ENCODE measurements around the gene WNT1. TPM values are rescaled to one million over a fixed set of nuclear protein-coding genes. Genes with fewer than 3 reads are reported as not detected.

Gene WNT1
- total and polyA plus RNA-seq, 2 donors (not counting 1 experiment from before 2014, with no cell fraction given) = not detected

DNA sequence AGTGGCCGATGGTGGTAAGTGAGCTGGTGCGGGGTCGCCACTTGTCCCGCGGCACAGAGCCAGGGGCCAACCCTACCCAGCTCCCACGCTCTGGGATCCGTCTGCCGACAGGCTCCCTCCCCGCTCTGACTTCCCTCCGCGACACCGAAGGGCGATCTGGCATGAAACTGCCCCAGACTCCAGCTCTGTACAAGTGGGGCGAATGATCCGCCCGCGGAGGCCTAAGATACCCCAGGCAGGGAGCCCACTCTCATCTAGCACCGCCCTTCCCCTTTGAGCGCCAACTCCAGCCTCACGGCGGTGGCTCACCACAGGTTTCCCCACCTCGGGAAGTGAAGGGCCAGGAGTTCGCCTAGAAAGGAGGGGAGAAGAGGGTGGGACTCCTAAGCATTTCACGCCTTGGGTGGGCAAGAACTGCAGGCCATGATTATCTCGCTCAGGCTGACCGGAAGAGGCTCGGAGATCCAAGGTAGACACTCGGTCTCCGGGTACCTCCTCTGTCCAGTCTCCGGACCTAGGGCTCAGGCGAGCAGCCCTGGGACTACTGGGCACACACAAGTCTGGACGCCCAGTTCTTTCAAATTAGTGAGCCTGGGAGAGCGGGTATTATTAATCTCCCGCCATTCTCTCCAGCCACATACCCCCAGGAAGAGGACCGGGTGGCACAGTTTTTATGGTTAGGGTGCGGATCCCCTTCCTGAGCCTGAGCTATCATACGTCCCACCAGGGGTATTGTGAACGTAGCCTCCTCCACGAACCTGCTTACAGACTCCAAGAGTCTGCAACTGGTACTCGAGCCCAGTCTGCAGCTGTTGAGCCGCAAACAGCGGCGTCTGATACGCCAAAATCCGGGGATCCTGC is 849 bp downstream of the WNT1 start:
- no peaks in the 10 kb centered on the region for H3K79me2 ChIP-seq (ENCODE audit: control insufficient read depth, insufficient read depth, low read length)
- H3K9ac ChIP-seq (ENCODE audit: insufficient read depth, low read length) = no peak overlapping the region
- peak; percentile 92 for TF ChIP-seq EZH2 (IDR thresholded peaks at IDR 0.05; ENCODE audit: low read length, missing control alignments)
- no peak for TF ChIP-seq CTCF (conservative IDR thresholded peaks at IDR 0.05 in 1 of 2, IDR thresholded peaks at IDR 0.05 in 1 of 2; ENCODE audit: low read depth in 1 of 2, low read length in 2 of 2)
- H3K4me1 ChIP-seq (ENCODE audit: control insufficient read depth, extremely low read depth, insufficient read depth, low read length) = peaks cover 2% of the 10 kb centered on the region
- H4K20me1 ChIP-seq (ENCODE audit: control insufficient read depth, extremely low read depth, insufficient read depth, low read length) = no peaks in the 10 kb centered on the region
- no peak overlapping the region for H2AFZ ChIP-seq (ENCODE audit: low read length)
- no peak for DNase-seq (ENCODE audit: low read depth in 2 of 2)
- H3K9me3 ChIP-seq (ENCODE audit: control insufficient read depth, insufficient read depth, low read depth, low read length) = no peaks in the 10 kb centered on the region
- no peak overlapping the region for H3K27ac ChIP-seq (ENCODE audit: insufficient read depth, low read length)
- no peak overlapping the region for H3K4me2 ChIP-seq (ENCODE audit: extremely low read depth, insufficient read depth, low read length)
- peaks cover 74% of the 10 kb centered on the region for H3K27me3 ChIP-seq (ENCODE audit: control insufficient read depth, insufficient read depth, low read length)
- H3K36me3 ChIP-seq (ENCODE audit: control insufficient read depth, insufficient read depth, low read length) = no peaks in the 10 kb centered on the region
- peak overlapping the region in 1 of 4 experiments; percentile 4 for H3K4me3 ChIP-seq (replicated peaks in 1 of 4; ENCODE audit: control extremely low read depth in 1 of 4, insufficient read depth in 1 of 4, low read depth in 3 of 4, low read length in 4 of 4)

DNA sequence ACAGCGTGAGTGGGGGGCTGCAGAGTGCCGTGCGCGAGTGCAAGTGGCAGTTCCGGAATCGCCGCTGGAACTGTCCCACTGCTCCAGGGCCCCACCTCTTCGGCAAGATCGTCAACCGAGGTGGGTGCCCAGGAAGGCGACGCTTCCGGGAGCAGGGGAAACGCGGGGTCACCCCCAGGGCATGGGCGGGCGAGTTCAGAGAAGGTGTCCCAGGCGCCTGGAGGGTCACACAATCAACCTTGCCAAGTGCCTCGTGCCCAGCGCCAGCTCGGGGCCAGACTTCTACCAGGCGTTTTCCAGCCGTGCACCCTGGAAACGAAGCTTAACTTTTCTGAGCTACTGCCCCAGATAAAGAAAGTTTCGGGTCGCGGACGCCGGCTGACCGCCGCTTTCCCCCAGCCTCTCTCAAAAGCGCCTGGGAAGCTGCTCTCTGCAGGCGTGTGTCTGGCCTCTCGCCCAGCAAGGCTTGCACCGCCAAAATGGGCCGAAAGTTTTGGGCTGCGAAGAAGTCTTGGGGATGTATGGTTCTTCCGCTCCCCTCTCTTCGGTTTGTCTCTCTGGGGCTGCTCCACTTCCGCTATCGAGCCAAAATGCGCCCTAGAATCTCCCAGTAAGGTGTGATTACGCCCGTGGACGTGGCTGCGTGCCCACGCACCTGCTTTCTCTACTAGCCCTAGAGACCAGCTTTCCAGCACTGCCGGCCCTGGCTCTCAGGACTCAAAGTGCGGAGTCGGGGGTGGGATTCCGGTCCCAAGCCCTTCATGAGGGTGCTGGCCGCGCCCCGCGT is 1.7 kb downstream of the WNT1 start:
- peak overlapping the region in 1 of 4 experiments; percentile 22 for H3K4me3 ChIP-seq (replicated peaks in 1 of 4; ENCODE audit: control extremely low read depth in 1 of 4, insufficient read depth in 1 of 4, low read depth in 3 of 4, low read length in 4 of 4)
- no peak for TF ChIP-seq CTCF (conservative IDR thresholded peaks at IDR 0.05 in 1 of 2, IDR thresholded peaks at IDR 0.05 in 1 of 2; ENCODE audit: low read depth in 1 of 2, low read length in 2 of 2)
- TF ChIP-seq EZH2 (IDR thresholded peaks at IDR 0.05; ENCODE audit: low read length, missing control alignments) = peak; percentile 35

GRCh38 chr12:48980389-48980952 is 2.3 kb downstream of the WNT1 start:
- Histone ChIP-seq H3K27me3 (ENCODE audit: control insufficient read depth, insufficient read depth, low read length) (peaks cover 85% of the 10 kb centered on the region), H4K20me1 (ENCODE audit: control insufficient read depth, extremely low read depth, insufficient read depth, low read length) (no peaks in the 10 kb centered on the region), H3K4me2 (ENCODE audit: extremely low read depth, insufficient read depth, low read length) (peak overlapping the region; percentile 33), H3K9ac (ENCODE audit: insufficient read depth, low read length) (no peak overlapping the region), H3K27ac (ENCODE audit: insufficient read depth, low read length) (no peak overlapping the region), H3K4me3 (replicated peaks in 1 of 4; ENCODE audit: control extremely low read depth in 1 of 4, insufficient read depth in 1 of 4, low read depth in 3 of 4, low read length in 4 of 4) (no peak overlapping the region), H3K36me3 (ENCODE audit: control insufficient read depth, insufficient read depth, low read length) (no peaks in the 10 kb centered on the region), H3K4me1 (ENCODE audit: control insufficient read depth, extremely low read depth, insufficient read depth, low read length) (peaks cover 2% of the 10 kb centered on the region), H2AFZ (ENCODE audit: low read length) (no peak overlapping the region), H3K9me3 (ENCODE audit: control insufficient read depth, insufficient read depth, low read depth, low read length) (no peaks in the 10 kb centered on the region), H3K79me2 (ENCODE audit: control insufficient read depth, insufficient read depth, low read length) (no peaks in the 10 kb centered on the region)
- no peak for TF ChIP-seq CTCF (conservative IDR thresholded peaks at IDR 0.05 in 1 of 2, IDR thresholded peaks at IDR 0.05 in 1 of 2; ENCODE audit: low read depth in 1 of 2, low read length in 2 of 2)
- TF ChIP-seq EZH2 (IDR thresholded peaks at IDR 0.05; ENCODE audit: low read length, missing control alignments) = peak; percentile 67
- no peak for DNase-seq (ENCODE audit: low read depth in 2 of 2)

More for the DNA sequence above, 1.7 kb downstream of the WNT1 start:
- Histone ChIP-seq H3K4me2 (ENCODE audit: extremely low read depth, insufficient read depth, low read length) (no peak overlapping the region), H3K27me3 (ENCODE audit: control insufficient read depth, insufficient read depth, low read length) (peaks cover 80% of the 10 kb centered on the region), H2AFZ (ENCODE audit: low read length) (no peak overlapping the region), H3K79me2 (ENCODE audit: control insufficient read depth, insufficient read depth, low read length) (no peaks in the 10 kb centered on the region), H3K4me1 (ENCODE audit: control insufficient read depth, extremely low read depth, insufficient read depth, low read length) (peaks cover 2% of the 10 kb centered on the region), H3K27ac (ENCODE audit: insufficient read depth, low read length) (no peak overlapping the region), H3K36me3 (ENCODE audit: control insufficient read depth, insufficient read depth, low read length) (no peaks in the 10 kb centered on the region), H4K20me1 (ENCODE audit: control insufficient read depth, extremely low read depth, insufficient read depth, low read length) (no peaks in the 10 kb centered on the region), H3K9ac (ENCODE audit: insufficient read depth, low read length) (no peak overlapping the region), H3K9me3 (ENCODE audit: control insufficient read depth, insufficient read depth, low read depth, low read length) (no peaks in the 10 kb centered on the region)
- no peak for DNase-seq (ENCODE audit: low read depth in 2 of 2)

Measured in fibroblast of lung (primary cell).